ENCODE data around the gene C3orf70.

- TF ChIP-seq CTCF (conservative IDR thresholded peaks at IDR 0.05; ENCODE audit: low read length) (no peak), EZH2phosphoT487 (IDR thresholded peaks at IDR 0.05; ENCODE audit: borderline replicate concordance, low read depth, low read length) (no peak)
Observed at GRCh38 chr3:185112186-185112585, 40.7 kb downstream of the C3orf70 start.
